ENCODE measurements around the gene MARCHF10. TPM values are rescaled to one million over a fixed set of nuclear protein-coding genes. Genes with fewer than 3 reads are reported as not detected.

MARCHF10 gene
- total and polyA plus RNA-seq, 2 donors (not counting 3 experiments of a cell fraction or from before 2014, with no cell fraction given), result 0.11 TPM; not detected in 1

DNA sequence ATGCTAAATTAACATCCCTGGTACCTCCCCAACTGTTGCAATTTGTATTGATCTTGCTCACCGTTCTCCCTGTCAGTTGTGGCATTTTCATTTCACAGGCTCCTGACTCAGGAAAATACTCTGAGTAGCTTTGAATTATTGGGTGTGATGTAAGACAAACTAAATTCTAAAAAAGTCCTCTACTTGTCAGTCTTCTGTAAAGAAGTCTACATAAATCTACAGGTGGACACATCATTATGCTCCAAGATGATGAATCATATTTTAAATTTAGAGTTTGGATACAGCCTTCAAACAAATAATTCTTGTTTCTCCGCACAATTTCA is 47.2 kb downstream of the MARCHF10 start:
- Histone ChIP-seq H4K20me1 (replicated peaks; ENCODE audit: control insufficient read depth, extremely low read depth, insufficient read depth, low read length) (no peaks in the 10 kb centered on the region), H3K79me2 (ENCODE audit: control insufficient read depth, insufficient read depth, low read length) (no peaks in the 10 kb centered on the region), H3K36me3 (ENCODE audit: control insufficient read depth in 2 of 2, extremely low read depth in 1 of 2, insufficient read depth in 2 of 2, low read length in 2 of 2) (no peaks in the 10 kb centered on the region), H3K4me1 (ENCODE audit: control insufficient read depth, extremely low read depth, insufficient read depth, low read length) (peaks cover 2% of the 10 kb centered on the region), H3K27ac (ENCODE audit: insufficient read depth, low read depth, low read length) (no peak overlapping the region), H3K4me2 (ENCODE audit: insufficient read depth, low read length) (no peak overlapping the region), H2AFZ (ENCODE audit: low read depth, low read length) (no peak overlapping the region), H3K9me3 (replicated peaks; ENCODE audit: control insufficient read depth, insufficient read depth, low read length) (no peaks in the 10 kb centered on the region), H3K4me3 (replicated peaks in 1 of 3; ENCODE audit: insufficient read depth in 1 of 3, low read depth in 1 of 3, low read length in 3 of 3) (no peak overlapping the region), H3K9me1 (replicated peaks; ENCODE audit: control insufficient read depth, extremely low read depth, insufficient read depth, low read length) (no peaks in the 10 kb centered on the region), H3K9ac (replicated peaks; ENCODE audit: extremely low read depth, insufficient read depth, low read length) (no peak overlapping the region), H3K27me3 (ENCODE audit: control insufficient read depth in 2 of 2, insufficient read depth in 2 of 2, low read length in 2 of 2) (no peaks in the 10 kb centered on the region)
- intact Hi-C loops (cut with micrococcal nuclease), result no loop called here
- FAIRE-seq, result no peak
- DNase-seq (ENCODE audit: low read depth, low spot score), result no peak
- ChIA-PET CTCF (no interaction called here), POLR2A (no interaction called here)
- no peak for TF ChIP-seq POLR2A (IDR thresholded peaks at IDR 0.05; ENCODE audit: low read depth, low read length)
- TF ChIP-seq, protein P1, sequence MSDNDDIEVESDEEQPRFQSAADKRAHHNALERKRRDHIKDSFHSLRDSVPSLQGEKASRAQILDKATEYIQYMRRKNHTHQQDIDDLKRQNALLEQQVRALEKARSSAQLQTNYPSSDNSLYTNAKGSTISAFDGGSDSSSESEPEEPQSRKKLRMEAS (IDR thresholded peaks at IDR 0.05; ENCODE audit: insufficient read depth, insufficient read length), result no peak
- TF ChIP-seq FOS (IDR thresholded peaks at IDR 0.05; ENCODE audit: borderline replicate concordance, insufficient read depth, low read length), result no peak
- TF ChIP-seq GATA2 (IDR thresholded peaks at IDR 0.05; ENCODE audit: insufficient read depth, insufficient read length, low read depth, low read length), result no peak
- TF ChIP-seq POLR2AphosphoS5 (IDR thresholded peaks at IDR 0.05; ENCODE audit: insufficient read depth, low read depth, low read length), result no peak
- TF ChIP-seq EZH2 (IDR thresholded peaks at IDR 0.05; ENCODE audit: borderline replicate concordance, low read depth, low read length, severe bottlenecking), result no peak
- no peak for TF ChIP-seq JUN (IDR thresholded peaks at IDR 0.05; ENCODE audit: borderline replicate concordance, insufficient read depth, insufficient read length, low read depth)
- no peak for TF ChIP-seq CTCF (IDR thresholded peaks at IDR 0.05; ENCODE audit: extremely low read depth in 1 of 2, insufficient read depth in 1 of 2, low read depth in 1 of 2, low read length in 2 of 2)
- TF ChIP-seq MYC (IDR thresholded peaks at IDR 0.05; ENCODE audit: low read depth, low read length), result no peak
- dilution Hi-C loops (cut with MboI; ENCODE audit: extremely low pct_ligation_motif_present, low sequenced_read_pairs), result no loop called here
- BruUV-seq (replicated peaks), result no TSS peak
